ENCODE data around the gene FATE1.

FATE1 gene

GRCh38 chrX:151746502-151746901, 30.7 kb downstream of the FATE1 start:
- DNase-seq (ENCODE audit: low read depth in 1 of 2, low spot score in 1 of 2), result no peak

GRCh38 chrX:151750511-151750910, 34.7 kb downstream of the FATE1 start:
- H3K27ac ChIP-seq (replicated peaks), result no peak overlapping the region
- H3K27me3 ChIP-seq (ENCODE audit: insufficient read depth, poor library complexity, severe bottlenecking), result no peaks in the 10 kb centered on the region

More at GRCh38 chrX:151746502-151746901, 30.7 kb downstream of the FATE1 start:
- Histone ChIP-seq H3K4me3 (replicated peaks; ENCODE audit: insufficient read depth, low read length) (no peak overlapping the region), H3K27me3 (ENCODE audit: insufficient read depth, poor library complexity, severe bottlenecking) (no peaks in the 10 kb centered on the region), H3K27ac (replicated peaks) (no peak overlapping the region)
- no peak for TF ChIP-seq REST (IDR thresholded peaks at IDR 0.05; ENCODE audit: insufficient replicate concordance, low read depth)
- no peak for TF ChIP-seq GABPA (IDR thresholded peaks at IDR 0.05; ENCODE audit: low read depth)
- no peak for TF ChIP-seq CTCF (IDR thresholded peaks at IDR 0.05; ENCODE audit: insufficient read depth, low read length)
- TF ChIP-seq POLR2AphosphoS5 (IDR thresholded peaks at IDR 0.05; ENCODE audit: low read depth), result no peak
- TF ChIP-seq SPI1 (IDR thresholded peaks at IDR 0.05; ENCODE audit: borderline replicate concordance, low read depth), result no peak

GRCh38 chrX:151752847-151753246, 37.0 kb downstream of the FATE1 start:
- no peak for DNase-seq (ENCODE audit: low read depth in 1 of 2, low spot score in 1 of 2)
- Histone ChIP-seq H3K27me3 (ENCODE audit: insufficient read depth, poor library complexity, severe bottlenecking) (no peaks in the 10 kb centered on the region), H3K4me3 (replicated peaks; ENCODE audit: insufficient read depth, low read length) (no peak overlapping the region), H3K27ac (replicated peaks) (no peak overlapping the region)
- TF ChIP-seq POLR2AphosphoS5 (IDR thresholded peaks at IDR 0.05; ENCODE audit: low read depth) (no peak), CTCF (IDR thresholded peaks at IDR 0.05; ENCODE audit: insufficient read depth, low read length) (no peak), REST (IDR thresholded peaks at IDR 0.05; ENCODE audit: insufficient replicate concordance, low read depth) (no peak), SPI1 (IDR thresholded peaks at IDR 0.05; ENCODE audit: borderline replicate concordance, low read depth) (no peak), GABPA (IDR thresholded peaks at IDR 0.05; ENCODE audit: low read depth) (no peak)

More at GRCh38 chrX:151750511-151750910, 34.7 kb downstream of the FATE1 start:
- DNase-seq (ENCODE audit: low read depth in 1 of 2, low spot score in 1 of 2), result no peak
- H3K4me3 ChIP-seq (replicated peaks; ENCODE audit: insufficient read depth, low read length), result no peak overlapping the region
- no peak for TF ChIP-seq SPI1 (IDR thresholded peaks at IDR 0.05; ENCODE audit: borderline replicate concordance, low read depth)
- TF ChIP-seq GABPA (IDR thresholded peaks at IDR 0.05; ENCODE audit: low read depth), result no peak
- TF ChIP-seq POLR2AphosphoS5 (IDR thresholded peaks at IDR 0.05; ENCODE audit: low read depth), result no peak
- TF ChIP-seq REST (IDR thresholded peaks at IDR 0.05; ENCODE audit: insufficient replicate concordance, low read depth), result no peak
- TF ChIP-seq CTCF (IDR thresholded peaks at IDR 0.05; ENCODE audit: insufficient read depth, low read length), result no peak
